ENCODE data around the gene HCN3.

DNA sequence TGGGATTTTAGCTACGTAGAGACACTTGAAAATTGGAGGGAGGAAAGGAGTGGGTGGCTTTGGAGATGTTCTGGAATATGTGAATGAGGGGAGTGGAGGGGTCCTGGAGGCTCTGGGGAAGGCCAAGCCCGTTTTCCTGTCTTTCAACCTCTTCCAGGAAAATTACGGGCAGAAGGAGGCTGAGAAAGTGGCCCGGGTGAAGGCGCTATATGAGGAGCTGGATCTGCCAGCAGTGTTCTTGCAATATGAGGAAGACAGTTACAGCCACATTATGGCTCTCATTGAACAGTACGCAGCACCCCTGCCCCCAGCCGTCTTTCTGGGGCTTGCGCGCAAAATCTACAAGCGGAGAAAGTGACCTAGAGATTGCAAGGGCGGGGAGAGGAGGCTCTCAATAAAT is 43.0 kb downstream of the HCN3 start:
- TF ChIP-seq, protein P1, sequence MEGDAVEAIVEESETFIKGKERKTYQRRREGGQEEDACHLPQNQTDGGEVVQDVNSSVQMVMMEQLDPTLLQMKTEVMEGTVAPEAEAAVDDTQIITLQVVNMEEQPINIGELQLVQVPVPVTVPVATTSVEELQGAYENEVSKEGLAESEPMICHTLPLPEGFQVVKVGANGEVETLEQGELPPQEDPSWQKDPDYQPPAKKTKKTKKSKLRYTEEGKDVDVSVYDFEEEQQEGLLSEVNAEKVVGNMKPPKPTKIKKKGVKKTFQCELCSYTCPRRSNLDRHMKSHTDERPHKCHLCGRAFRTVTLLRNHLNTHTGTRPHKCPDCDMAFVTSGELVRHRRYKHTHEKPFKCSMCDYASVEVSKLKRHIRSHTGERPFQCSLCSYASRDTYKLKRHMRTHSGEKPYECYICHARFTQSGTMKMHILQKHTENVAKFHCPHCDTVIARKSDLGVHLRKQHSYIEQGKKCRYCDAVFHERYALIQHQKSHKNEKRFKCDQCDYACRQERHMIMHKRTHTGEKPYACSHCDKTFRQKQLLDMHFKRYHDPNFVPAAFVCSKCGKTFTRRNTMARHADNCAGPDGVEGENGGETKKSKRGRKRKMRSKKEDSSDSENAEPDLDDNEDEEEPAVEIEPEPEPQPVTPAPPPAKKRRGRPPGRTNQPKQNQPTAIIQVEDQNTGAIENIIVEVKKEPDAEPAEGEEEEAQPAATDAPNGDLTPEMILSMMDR (CRISPR knock-in tag; IDR thresholded peaks at IDR 0.05): no peak
- TF ChIP-seq MYC (CRISPR knock-in tag; IDR thresholded peaks at IDR 0.05; ENCODE audit: borderline replicate concordance) (no peak), FOXK2 (IDR thresholded peaks at IDR 0.05) (no peak), ZNF569 (CRISPR knock-in tag; IDR thresholded peaks at IDR 0.05; ENCODE audit: borderline replicate concordance) (no peak)
